HCT116 (cell line): Measurements from ENCODE around the gene LSM12. TPM values are rescaled to one million over a fixed set of nuclear protein-coding genes. Genes with fewer than 3 reads are reported as not detected.

Experiments
- ATAC-seq: fragments of 200-7000 bp; cut with Tn5 transposase; 2 replicates; pipeline ENCODE4 v1.9.1; 2020; ENCODE audit warnings: mild to moderate bottlenecking, moderate library complexity
- BruUV-seq: library from RNA; stranded (reverse); fragments of 400-500 nt; replicated peaks from 2 replicates; lab custom pipeline; 2021; lab: Mats Ljungman, UMichigan
- CTCF ChIA-PET: fragments of 300-600 bp; sonication (Branson Sonifier 250); formaldehyde crosslinking; loops from one replicate; lab custom pipeline; 2021; ENCODE audit warnings: antibody characterized with exemption; lab: Charles Lee
- POLR2A ChIA-PET: fragments of 300-600, 350-600 bp; sonication (Branson Sonifier 250); formaldehyde crosslinking; loops from one replicate; lab custom pipeline; 2021; ENCODE audit warnings: antibody characterized with exemption; lab: Charles Lee
- RAD21 ChIA-PET, 2 experiments: fragments of 300-600 bp; sonication (Branson Sonifier 250); formaldehyde crosslinking; loops; one replicate each; lab custom pipeline; 2023; ENCODE audit warnings: low total read pairs in 2 of 2; ENCODE audit not compliant: uncharacterized antibody in 2 of 2, unreplicated experiment in 2 of 2, low non-redundant PET in 1 of 2; lab: Charles Lee
- DNase-seq: peaks from one replicate; pipeline ENCODE4 v3.0.0-alpha.2; 2010; ENCODE audit warnings: low read depth, low spot score
- H2AFZ ChIP-seq: fragments of 200-600 bp; shearing (Covaris generic), sonication (generic); 2 replicates; pipeline ENCODE4 v1.6.1; 2017; ENCODE audit warnings: low read depth, mixed run types, mixed read lengths, antibody characterized with exemption, low read length; ENCODE audit not compliant: poor library complexity, severe bottlenecking
- H3K27ac ChIP-seq: 2 replicates; pipeline ENCODE4 v1.5.1; 2012; ENCODE audit warnings: low read depth, low read length
- H3K27me3 ChIP-seq: fragments of 200-600 bp; sonication (generic); 2 replicates; pipeline ENCODE4 v1.6.1; 2016; ENCODE audit warnings: mixed run types, low read length, mixed read lengths; ENCODE audit not compliant: insufficient read depth
- H3K36me3 ChIP-seq, 2 experiments: fragments of 200-500 bp in 1 of 2; fragments of 200-600 bp in 1 of 2; sonication (Bioruptor generic) in 1 of 2; sonication (generic) in 1 of 2; 2 replicates each; pipeline versions ENCODE4 v1.5.1 to v1.6.1; 2014 to 2016; ENCODE audit warnings: low read length in 2 of 2, inconsistent platforms in 1 of 2, mixed read lengths in 1 of 2, mixed run types in 1 of 2; ENCODE audit not compliant: insufficient read depth in 2 of 2, control insufficient read depth in 1 of 2
- H3K4me1 ChIP-seq, 2 experiments: fragments of 200-600 bp in 1 of 2; sonication (generic) in 1 of 2; 2 replicates each; pipeline versions ENCODE4 v1.5.1 to v1.6.1; 2012 to 2017; ENCODE audit warnings: low read length in 2 of 2, inconsistent platforms in 1 of 2, mild to moderate bottlenecking in 1 of 2, mixed read lengths in 1 of 2, mixed run types in 1 of 2, moderate library complexity in 1 of 2; ENCODE audit not compliant: insufficient read depth in 2 of 2, control insufficient read depth in 1 of 2
- H3K4me2 ChIP-seq: fragments of 200-600 bp; sonication (generic); 2 replicates; pipeline ENCODE4 v1.6.1; 2017; ENCODE audit warnings: mixed run types, low read length, mixed read lengths
- H3K4me3 ChIP-seq, 2 experiments: fragments of 200-600 bp in 1 of 2; sonication (generic) in 1 of 2; replicated peaks in 1 of 2; 2 replicates each; pipeline ENCODE4 v1.5.1; 2011 to 2016; ENCODE audit warnings: low read length in 2 of 2, control low read depth in 1 of 2, low read depth in 1 of 2, mild to moderate bottlenecking in 1 of 2, mixed read lengths in 1 of 2, mixed run types in 1 of 2
- H3K79me2 ChIP-seq: fragments of 200-600 bp; sonication (generic); 2 replicates; pipeline ENCODE4 v1.6.1; 2017; ENCODE audit warnings: mild to moderate bottlenecking, mixed run types, low read length, moderate library complexity, mixed read lengths; ENCODE audit not compliant: insufficient read depth
- H3K9ac ChIP-seq: fragments of 200-600 bp; sonication (generic); 2 replicates; pipeline ENCODE4 v1.6.1; 2016; ENCODE audit warnings: low read length, mixed read lengths
- H3K9me2 ChIP-seq: fragments of 200-600 bp; sonication (generic), shearing (Covaris generic); 2 replicates; pipeline ENCODE4 v1.6.1; 2017; ENCODE audit warnings: mixed run types, mild to moderate bottlenecking, moderate library complexity; ENCODE audit not compliant: insufficient read depth
- H3K9me3 ChIP-seq, 2 experiments: fragments of 200-500 bp in 1 of 2; fragments of 200-600 bp in 1 of 2; sonication (Bioruptor generic) in 1 of 2; sonication (generic) in 1 of 2; 2 replicates each; pipeline ENCODE4 v1.6.1; 2014 to 2017; ENCODE audit warnings: low read length in 2 of 2, mixed read lengths in 2 of 2, inconsistent platforms in 1 of 2, low read depth in 1 of 2, mild to moderate bottlenecking in 1 of 2, mixed run types in 1 of 2, moderate library complexity in 1 of 2; ENCODE audit not compliant: control insufficient read depth in 1 of 2, insufficient read depth in 1 of 2
- H4K20me1 ChIP-seq: fragments of 200-600 bp; sonication (generic), shearing (Covaris generic); 2 replicates; pipeline ENCODE4 v1.6.1; 2017; ENCODE audit warnings: mixed run types, mild to moderate bottlenecking, moderate library complexity; ENCODE audit not compliant: insufficient read depth
- ATF3 ChIP-seq: IDR thresholded peaks from 2 replicates; pipeline ENCODE4 v1.6.1; 2012
- EGR1 ChIP-seq: IDR thresholded peaks from 2 replicates; pipeline ENCODE4 v1.6.1; 2012; ENCODE audit warnings: low read depth
- EZH2 ChIP-seq: fragments of 200-600 bp; sonication (generic); IDR thresholded peaks from 2 replicates; pipeline ENCODE4 v1.6.1; 2017; ENCODE audit warnings: antibody characterized with exemption, mixed run types
- MAX ChIP-seq: IDR thresholded peaks from 2 replicates; pipeline ENCODE4 v1.6.1; 2012
- POLR2AphosphoS5 ChIP-seq: IDR thresholded peaks from 2 replicates; pipeline ENCODE4 v1.6.1; 2011; ENCODE audit warnings: mild to moderate bottlenecking, low read depth, low read length, moderate library complexity
- REST ChIP-seq: IDR thresholded peaks from 2 replicates; pipeline ENCODE4 v1.6.1; 2012; ENCODE audit warnings: low read depth
- SIN3A ChIP-seq: IDR thresholded peaks from 2 replicates; pipeline ENCODE4 v1.6.1; 2012; ENCODE audit warnings: low read depth
- TCF7L2 ChIP-seq: IDR thresholded peaks from 2 replicates; pipeline ENCODE4 v1.7.0; 2011; ENCODE audit warnings: borderline replicate concordance, inconsistent platforms; ENCODE audit not compliant: insufficient read depth, insufficient read length; ENCODE audit errors: extremely low read depth
- ZFX ChIP-seq: fragments of 450-650 bp; IDR thresholded peaks from 2 replicates; pipeline ENCODE4 v1.6.1; 2017
- intact Hi-C: fragments of 100-400 bp; cut with micrococcal nuclease; formaldehyde crosslinking; loops from 2 replicates; pipeline ENCODE4 v1.10.0; 2022
- total RNA-seq: library from RNA; stranded (reverse); gene quantifications from one replicate; pipeline ENCODE4 v1.2.1, GENCODE V29; 2021; ENCODE audit not compliant: unreplicated experiment

Gene LSM12
- total RNA-seq, 1 experiment from 2014 or later: 99.6 TPM

- peaks cover 32% of the 10 kb centered on the region; the same call in 1 of the 2 replicates for H3K79me2 ChIP-seq
- H3K27ac ChIP-seq: peak overlapping the region; percentile 83
- H3K9me3 ChIP-seq: no peaks in the 10 kb centered on the region
- peaks cover 10 to 21% of the 10 kb centered on the region in 2 experiments; a peak in 3 of 4 replicates for H3K36me3 ChIP-seq
- ChIA-PET RAD21 (no interaction called here), POLR2A (no interaction called here), CTCF (interaction anchor here (3.8 kb wide), 1 partner anchor 61 kb away, joined by 19 read pairs; no protein-coding TSS in a partner anchor)
- no peaks in the 10 kb centered on the region for H3K9me2 ChIP-seq
- no TSS peak for BruUV-seq
- no peak overlapping the region for H2AFZ ChIP-seq
- no peaks in the 10 kb centered on the region for H3K27me3 ChIP-seq
- intact Hi-C loops: no loop called here
- H3K4me2 ChIP-seq: peak overlapping the region; percentile 99
- peak overlapping the region; percentile 86 for H3K9ac ChIP-seq
- ATAC-seq (peak; percentile 23), DNase-seq (no peak)
- no peaks in the 10 kb centered on the region for H4K20me1 ChIP-seq
- peak overlapping the region; percentile 87 to 92 for H3K4me3 ChIP-seq
- TF ChIP-seq POLR2AphosphoS5: no peak
- TF ChIP-seq ZFX: peak; percentile 86
- no peak for TF ChIP-seq ATF3
- no peak for TF ChIP-seq EZH2
- peak; percentile 39; the same call in 1 of the 2 replicates for TF ChIP-seq MAX
- TF ChIP-seq SIN3A: 0 out of 2 replicates have a peak, but pooled peaks have one; percentile 5
- no peak for TF ChIP-seq TCF7L2
- TF ChIP-seq REST: no peak
- no peak for TF ChIP-seq EGR1
- TF ChIP-seq, all 23 proteins: peak for 3
- peaks cover 29 to 70% of the 10 kb centered on the region in 2 experiments for H3K4me1 ChIP-seq
Measured at GRCh38 chr17:44004761-44005526, 61.5 kb downstream of the LSM12 start.
